ENCODE data around the gene AMY2B. TPM values are rescaled to one million over a fixed set of nuclear protein-coding genes. Genes with fewer than 3 reads are reported as not detected.
"Not testable (repeated sequence)": the region's sequence is repeated elsewhere in the genome, so short reads cannot be mapped to it uniquely, and the experiment has no call there.

Gene AMY2B
- 31.1 TPM for total RNA-seq
- polyA plus RNA-seq (ENCODE audit: insufficient read depth, low read depth, low replicate concordance): 26.5 TPM
- long read RNA-seq, donor 1, partial matches to known transcripts: 0 of 1 reads
- long read RNA-seq, donor 1, other reads (novel, unspliced or antisense): 0 of 1 reads
- long read RNA-seq, donor 2, partial matches to known transcripts: 0 of 2 reads
- long read RNA-seq, donor 2, other reads (novel, unspliced or antisense): 0 of 2 reads
- long read RNA-seq, donor 3, partial matches to known transcripts: 0 of 1 reads
- long read RNA-seq, donor 3, other reads (novel, unspliced or antisense): 0 of 1 reads
- long read RNA-seq, donor 4, partial matches to known transcripts: 0 of 1 reads
- long read RNA-seq, donor 4, other reads (novel, unspliced or antisense): 0 of 1 reads
- long read RNA-seq, donor 5: 0 reads
- long read RNA-seq, donor 6: 0 reads
- long read RNA-seq, donor 7, partial matches to known transcripts: 5 of 6 reads
- long read RNA-seq, donor 7, other reads (novel, unspliced or antisense): 1 of 6 reads
- long read RNA-seq, donor 8, full-length matches to known transcripts: 1 of 1 reads
- long read RNA-seq, donor 8, partial matches to known transcripts: 0 of 1 reads
- long read RNA-seq, donor 8, other reads (novel, unspliced or antisense): 0 of 1 reads
- long read RNA-seq, donor 9: 0 reads
- long read RNA-seq, donor 10, partial matches to known transcripts: 0 of 1 reads
- long read RNA-seq, donor 10, other reads (novel, unspliced or antisense): 0 of 1 reads

DNA sequence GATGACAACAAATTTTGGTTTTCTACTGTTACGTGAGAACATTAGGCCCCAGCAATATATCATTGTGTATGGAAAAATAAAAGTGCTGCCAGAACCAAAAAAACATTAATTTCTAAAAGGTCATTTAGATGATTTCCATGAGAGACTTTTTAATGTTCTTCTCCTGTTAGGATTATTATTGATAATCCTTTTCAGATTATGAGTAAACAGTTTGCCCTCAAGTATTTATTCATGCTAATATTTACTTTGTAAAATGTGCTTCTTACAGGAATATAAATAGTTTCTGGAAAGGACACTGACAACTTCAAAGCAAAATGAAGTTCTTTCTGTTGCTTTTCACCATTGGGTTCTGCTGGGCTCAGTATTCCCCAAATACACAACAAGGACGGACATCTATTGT lies at the start of gene AMY2B:
AMY2B (plus strand) TSS at position 301 of the 400 bp plus-strand sequence; CDS start at position 315, 14 bp downstream.
- H3K27ac ChIP-seq (ENCODE audit: low read depth in 2 of 2, low read length in 2 of 2); DNase-seq; H3K36me3 ChIP-seq (ENCODE audit: control insufficient read depth in 2 of 3, insufficient read depth in 3 of 3, low read length in 3 of 3); H3K4me3 ChIP-seq (ENCODE audit: low read length in 3 of 3); intact Hi-C loops (cut with DNase I); H3K4me1 ChIP-seq (ENCODE audit: control insufficient read depth in 2 of 3, insufficient read depth in 2 of 3, low read depth in 1 of 3, low read length in 3 of 3); H3K27me3 ChIP-seq (ENCODE audit: control insufficient read depth, insufficient read depth, low read length); FAIRE-seq; H3K9ac ChIP-seq (ENCODE audit: low read length in 3 of 3); H3K9me3 ChIP-seq (ENCODE audit: control insufficient read depth in 2 of 3, insufficient read depth in 1 of 3, low read length in 3 of 3): not testable (repeated sequence)

DNA sequence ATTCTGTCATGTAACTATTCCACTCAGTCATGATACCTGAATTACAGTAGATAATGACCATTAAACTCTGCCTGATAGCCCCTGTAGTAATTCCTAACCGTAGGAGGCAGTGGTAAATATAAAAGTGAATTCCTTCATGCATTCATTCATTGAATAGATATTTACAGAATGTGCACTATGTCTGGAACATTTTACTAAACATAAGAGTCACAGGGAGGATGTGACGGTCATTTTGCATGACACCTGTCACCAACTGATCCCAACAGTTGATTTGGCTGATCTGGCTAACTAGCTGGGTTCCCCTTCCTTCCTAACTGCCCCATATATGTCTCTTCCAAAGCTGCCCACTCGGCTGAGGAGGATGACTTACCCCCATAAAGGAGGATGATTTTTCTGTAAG lies 48.0 kb upstream of the AMY2B start:
- no peaks in the 10 kb centered on the region for H3K9me3 ChIP-seq (ENCODE audit: control insufficient read depth in 2 of 3, insufficient read depth in 1 of 3, low read length in 3 of 3)
- FAIRE-seq (no peak), DNase-seq (no peak)
- TF ChIP-seq, protein P1, sequence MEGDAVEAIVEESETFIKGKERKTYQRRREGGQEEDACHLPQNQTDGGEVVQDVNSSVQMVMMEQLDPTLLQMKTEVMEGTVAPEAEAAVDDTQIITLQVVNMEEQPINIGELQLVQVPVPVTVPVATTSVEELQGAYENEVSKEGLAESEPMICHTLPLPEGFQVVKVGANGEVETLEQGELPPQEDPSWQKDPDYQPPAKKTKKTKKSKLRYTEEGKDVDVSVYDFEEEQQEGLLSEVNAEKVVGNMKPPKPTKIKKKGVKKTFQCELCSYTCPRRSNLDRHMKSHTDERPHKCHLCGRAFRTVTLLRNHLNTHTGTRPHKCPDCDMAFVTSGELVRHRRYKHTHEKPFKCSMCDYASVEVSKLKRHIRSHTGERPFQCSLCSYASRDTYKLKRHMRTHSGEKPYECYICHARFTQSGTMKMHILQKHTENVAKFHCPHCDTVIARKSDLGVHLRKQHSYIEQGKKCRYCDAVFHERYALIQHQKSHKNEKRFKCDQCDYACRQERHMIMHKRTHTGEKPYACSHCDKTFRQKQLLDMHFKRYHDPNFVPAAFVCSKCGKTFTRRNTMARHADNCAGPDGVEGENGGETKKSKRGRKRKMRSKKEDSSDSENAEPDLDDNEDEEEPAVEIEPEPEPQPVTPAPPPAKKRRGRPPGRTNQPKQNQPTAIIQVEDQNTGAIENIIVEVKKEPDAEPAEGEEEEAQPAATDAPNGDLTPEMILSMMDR (IDR thresholded peaks at IDR 0.05; ENCODE audit: borderline replicate concordance, extremely low read depth, insufficient read depth): no peak
- no peaks in the 10 kb centered on the region for H3K27me3 ChIP-seq (ENCODE audit: control insufficient read depth, insufficient read depth, low read length)
- H3K4me3 ChIP-seq (ENCODE audit: low read length in 3 of 3): no peak overlapping the region
- no peaks in the 10 kb centered on the region for H3K36me3 ChIP-seq (ENCODE audit: control insufficient read depth in 2 of 3, insufficient read depth in 3 of 3, low read length in 3 of 3)
- H3K4me1 ChIP-seq (ENCODE audit: control insufficient read depth in 2 of 3, insufficient read depth in 2 of 3, low read depth in 1 of 3, low read length in 3 of 3): peaks cover 0 to 13% (median 0%) of the 10 kb centered on the region in 3 donors
- intact Hi-C loops (cut with DNase I): no loop called here
- H3K27ac ChIP-seq (ENCODE audit: low read depth in 2 of 2, low read length in 2 of 2): no peak overlapping the region
- no peak overlapping the region for H3K9ac ChIP-seq (ENCODE audit: low read length in 3 of 3)

DNA sequence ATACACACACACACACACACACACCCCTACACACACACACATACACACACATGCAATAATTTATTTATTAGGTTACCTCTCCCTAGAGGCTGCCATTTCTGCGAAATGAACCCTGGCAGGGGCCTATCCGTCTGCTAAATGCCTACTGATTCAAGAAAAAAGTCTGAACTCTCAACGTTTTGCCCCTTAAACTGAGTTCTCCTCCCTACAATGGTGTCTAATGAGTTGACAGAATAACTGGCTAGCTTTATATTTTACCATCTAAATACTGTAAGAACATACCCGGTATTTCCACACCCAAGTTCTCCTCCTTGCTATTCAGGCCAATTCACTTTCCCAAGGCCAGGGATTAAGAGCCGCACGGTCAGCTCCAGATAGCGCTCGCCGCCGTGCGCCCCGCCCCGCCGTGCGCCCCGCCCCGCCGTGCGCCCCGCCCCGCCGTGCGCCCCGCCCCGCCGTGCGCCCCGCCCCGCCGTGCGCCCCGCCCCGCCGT lies 46.2 kb upstream of the AMY2B start:
- Histone ChIP-seq H3K9me3 (ENCODE audit: control insufficient read depth in 2 of 3, insufficient read depth in 1 of 3, low read length in 3 of 3) (no peaks in the 10 kb centered on the region), H3K4me1 (ENCODE audit: control insufficient read depth in 2 of 3, insufficient read depth in 2 of 3, low read depth in 1 of 3, low read length in 3 of 3) (peaks cover 0 to 18% (median 0%) of the 10 kb centered on the region in 3 donors), H3K36me3 (ENCODE audit: control insufficient read depth in 2 of 3, insufficient read depth in 3 of 3, low read length in 3 of 3) (peaks cover 0 to 2% (median 0%) of the 10 kb centered on the region in 3 donors), H3K27ac (ENCODE audit: low read depth in 2 of 2, low read length in 2 of 2) (no peak overlapping the region), H3K4me3 (ENCODE audit: low read length in 3 of 3) (peak overlapping the region; percentile 60 to 68 (median 61)), H3K9ac (ENCODE audit: low read length in 3 of 3) (peak overlapping the region; percentile 11 to 52 (median 40)), H3K27me3 (ENCODE audit: control insufficient read depth, insufficient read depth, low read length) (no peaks in the 10 kb centered on the region)
- intact Hi-C loops (cut with DNase I): no loop called here
- no peak for FAIRE-seq
- TF ChIP-seq, protein P1 (IDR thresholded peaks at IDR 0.05; ENCODE audit: borderline replicate concordance, extremely low read depth, insufficient read depth): no peak
- DNase-seq: peak in 4 of 5 donors; percentile 21 to 64 (median 60)

All from kidney (tissue), 22 donors.